Measurements from ENCODE around the gene TLCD1.

Gene TLCD1

GRCh38 chr17:28706471-28707338 is 19.3 kb downstream of the TLCD1 start:
- H3K4me1 ChIP-seq (ENCODE audit: insufficient read depth, low read length, poor library complexity, severe bottlenecking) = no peaks in the 10 kb centered on the region
- no peak overlapping the region for H3K4me3 ChIP-seq (ENCODE audit: low read length, poor library complexity, severe bottlenecking)
- H4K20me1 ChIP-seq (ENCODE audit: insufficient read depth, low read length, poor library complexity, severe bottlenecking) = no peaks in the 10 kb centered on the region
- H3K4me2 ChIP-seq (ENCODE audit: low read depth, low read length, poor library complexity, severe bottlenecking) = no peak overlapping the region
- H3K9ac ChIP-seq (ENCODE audit: low read depth, low read length, poor library complexity, severe bottlenecking) = no peak overlapping the region
- no peak overlapping the region for H2AFZ ChIP-seq (ENCODE audit: low read length)
- no peaks in the 10 kb centered on the region for H3K9me3 ChIP-seq (ENCODE audit: insufficient read depth, low read depth, low read length)
- H3F3A ChIP-seq (ENCODE audit: low read depth) = 0 out of 2 replicates have a peak, but pooled peaks cover 3% of the 10 kb centered on the region
- no peaks in the 10 kb centered on the region for H3K27me3 ChIP-seq (ENCODE audit: insufficient read depth, low read length, poor library complexity, severe bottlenecking)
- TF ChIP-seq EZH2phosphoT487 (IDR thresholded peaks at IDR 0.05; ENCODE audit: borderline replicate concordance) (no peak), CTCF (conservative IDR thresholded peaks at IDR 0.05; ENCODE audit: low read length) (no peak)
- peaks cover 19% of the 10 kb centered on the region; the same call in 1 of the 2 replicates for H3K79me2 ChIP-seq (ENCODE audit: insufficient read depth, low read length)
- peaks cover 22% of the 10 kb centered on the region; the same call in 1 of the 2 replicates for H3K36me3 ChIP-seq (ENCODE audit: insufficient read depth, low read length)
- no peaks in the 10 kb centered on the region for H3K9me2 ChIP-seq (replicated peaks; ENCODE audit: low read depth, low read length)

GRCh38 chr17:28705728-28706334 is 20.2 kb downstream of the TLCD1 start:
- Histone ChIP-seq H3K36me3 (ENCODE audit: insufficient read depth, low read length) (peaks cover 31% of the 10 kb centered on the region; the same call in 1 of the 2 replicates), H3K4me1 (ENCODE audit: insufficient read depth, low read length, poor library complexity, severe bottlenecking) (no peaks in the 10 kb centered on the region), H3K9me3 (ENCODE audit: insufficient read depth, low read depth, low read length) (no peaks in the 10 kb centered on the region), H3K9ac (ENCODE audit: low read depth, low read length, poor library complexity, severe bottlenecking) (no peak overlapping the region), H2AFZ (ENCODE audit: low read length) (no peak overlapping the region), H3F3A (ENCODE audit: low read depth) (no peaks in the 10 kb centered on the region), H3K79me2 (ENCODE audit: insufficient read depth, low read length) (peaks cover 19% of the 10 kb centered on the region; the same call in 1 of the 2 replicates), H3K9me2 (replicated peaks; ENCODE audit: low read depth, low read length) (no peaks in the 10 kb centered on the region), H3K4me2 (ENCODE audit: low read depth, low read length, poor library complexity, severe bottlenecking) (no peak overlapping the region), H3K4me3 (ENCODE audit: low read length, poor library complexity, severe bottlenecking) (no peak overlapping the region), H4K20me1 (ENCODE audit: insufficient read depth, low read length, poor library complexity, severe bottlenecking) (no peaks in the 10 kb centered on the region), H3K27me3 (ENCODE audit: insufficient read depth, low read length, poor library complexity, severe bottlenecking) (no peaks in the 10 kb centered on the region)
- TF ChIP-seq CTCF (conservative IDR thresholded peaks at IDR 0.05; ENCODE audit: low read length) = no peak
- no peak for TF ChIP-seq EZH2phosphoT487 (IDR thresholded peaks at IDR 0.05; ENCODE audit: borderline replicate concordance)

GRCh38 chr17:28705074-28705659 is 20.9 kb downstream of the TLCD1 start:
- peaks cover 13% of the 10 kb centered on the region; the same call in 1 of the 2 replicates for H3K79me2 ChIP-seq (ENCODE audit: insufficient read depth, low read length)
- H3K27me3 ChIP-seq (ENCODE audit: insufficient read depth, low read length, poor library complexity, severe bottlenecking) = no peaks in the 10 kb centered on the region
- no peaks in the 10 kb centered on the region for H3K4me1 ChIP-seq (ENCODE audit: insufficient read depth, low read length, poor library complexity, severe bottlenecking)
- H3K9me2 ChIP-seq (replicated peaks; ENCODE audit: low read depth, low read length) = no peaks in the 10 kb centered on the region
- H2AFZ ChIP-seq (ENCODE audit: low read length) = no peak overlapping the region
- TF ChIP-seq CTCF (conservative IDR thresholded peaks at IDR 0.05; ENCODE audit: low read length) (no peak), EZH2phosphoT487 (IDR thresholded peaks at IDR 0.05; ENCODE audit: borderline replicate concordance) (no peak)
- no peak overlapping the region for H3K4me3 ChIP-seq (ENCODE audit: low read length, poor library complexity, severe bottlenecking)
- no peaks in the 10 kb centered on the region for H3F3A ChIP-seq (ENCODE audit: low read depth)
- H4K20me1 ChIP-seq (ENCODE audit: insufficient read depth, low read length, poor library complexity, severe bottlenecking) = no peaks in the 10 kb centered on the region
- no peak overlapping the region for H3K9ac ChIP-seq (ENCODE audit: low read depth, low read length, poor library complexity, severe bottlenecking)
- no peaks in the 10 kb centered on the region for H3K9me3 ChIP-seq (ENCODE audit: insufficient read depth, low read depth, low read length)
- no peak overlapping the region for H3K4me2 ChIP-seq (ENCODE audit: low read depth, low read length, poor library complexity, severe bottlenecking)
- H3K36me3 ChIP-seq (ENCODE audit: insufficient read depth, low read length) = peaks cover 38% of the 10 kb centered on the region; the same call in 1 of the 2 replicates

Measured in Loucy (cell line).